ENCODE data around the gene ADSS2. TPM values are rescaled to one million over a fixed set of nuclear protein-coding genes. Genes with fewer than 3 reads are reported as not detected.
A peak's percentile ranks its signal among the peaks of the same experiment; 100 is the strongest.

ADSS2 gene
- total RNA-seq, 2 experiments from 2014 or later = 50.2 to 56.0 TPM

- Mint-ChIP-seq H3K27me3 (no peaks in the 10 kb centered on the region), H3K4me1 (ENCODE audit: low read depth) (no peaks in the 10 kb centered on the region), H3K4me3 (no peak overlapping the region), H3K27ac (no peak overlapping the region), H3K36me3 (ENCODE audit: low read depth) (no peaks in the 10 kb centered on the region), H3K9me3 (peaks cover 5% of the 10 kb centered on the region)
- intact Hi-C loops (cut with micrococcal nuclease) = no loop called here
- ChIA-PET POLR2A (no interaction called here), CTCF (no interaction called here)
- no peak for ATAC-seq
- no peak for DNase-seq
- TF ChIP-seq, protein P1, sequence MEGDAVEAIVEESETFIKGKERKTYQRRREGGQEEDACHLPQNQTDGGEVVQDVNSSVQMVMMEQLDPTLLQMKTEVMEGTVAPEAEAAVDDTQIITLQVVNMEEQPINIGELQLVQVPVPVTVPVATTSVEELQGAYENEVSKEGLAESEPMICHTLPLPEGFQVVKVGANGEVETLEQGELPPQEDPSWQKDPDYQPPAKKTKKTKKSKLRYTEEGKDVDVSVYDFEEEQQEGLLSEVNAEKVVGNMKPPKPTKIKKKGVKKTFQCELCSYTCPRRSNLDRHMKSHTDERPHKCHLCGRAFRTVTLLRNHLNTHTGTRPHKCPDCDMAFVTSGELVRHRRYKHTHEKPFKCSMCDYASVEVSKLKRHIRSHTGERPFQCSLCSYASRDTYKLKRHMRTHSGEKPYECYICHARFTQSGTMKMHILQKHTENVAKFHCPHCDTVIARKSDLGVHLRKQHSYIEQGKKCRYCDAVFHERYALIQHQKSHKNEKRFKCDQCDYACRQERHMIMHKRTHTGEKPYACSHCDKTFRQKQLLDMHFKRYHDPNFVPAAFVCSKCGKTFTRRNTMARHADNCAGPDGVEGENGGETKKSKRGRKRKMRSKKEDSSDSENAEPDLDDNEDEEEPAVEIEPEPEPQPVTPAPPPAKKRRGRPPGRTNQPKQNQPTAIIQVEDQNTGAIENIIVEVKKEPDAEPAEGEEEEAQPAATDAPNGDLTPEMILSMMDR (IDR thresholded peaks at IDR 0.05) = no peak
Observed at GRCh38 chr1:244473059-244473605, 21.4 kb upstream of the ADSS2 start.

- TF ChIP-seq, protein P1 (IDR thresholded peaks at IDR 0.05) = no peak
- Mint-ChIP-seq H3K27ac (no peak overlapping the region), H3K4me3 (no peak overlapping the region), H3K4me1 (ENCODE audit: low read depth) (peaks cover under 1% of the 10 kb centered on the region), H3K9me3 (peaks cover 1% of the 10 kb centered on the region), H3K27me3 (no peaks in the 10 kb centered on the region), H3K36me3 (ENCODE audit: low read depth) (no peaks in the 10 kb centered on the region)
- DNase-seq (no peak), ATAC-seq (no peak)
- intact Hi-C loops (cut with micrococcal nuclease) = no loop called here
- ChIA-PET CTCF (no interaction called here), POLR2A (no interaction called here)
Observed at GRCh38 chr1:244466724-244467123, 15.0 kb upstream of the ADSS2 start.

DNA sequence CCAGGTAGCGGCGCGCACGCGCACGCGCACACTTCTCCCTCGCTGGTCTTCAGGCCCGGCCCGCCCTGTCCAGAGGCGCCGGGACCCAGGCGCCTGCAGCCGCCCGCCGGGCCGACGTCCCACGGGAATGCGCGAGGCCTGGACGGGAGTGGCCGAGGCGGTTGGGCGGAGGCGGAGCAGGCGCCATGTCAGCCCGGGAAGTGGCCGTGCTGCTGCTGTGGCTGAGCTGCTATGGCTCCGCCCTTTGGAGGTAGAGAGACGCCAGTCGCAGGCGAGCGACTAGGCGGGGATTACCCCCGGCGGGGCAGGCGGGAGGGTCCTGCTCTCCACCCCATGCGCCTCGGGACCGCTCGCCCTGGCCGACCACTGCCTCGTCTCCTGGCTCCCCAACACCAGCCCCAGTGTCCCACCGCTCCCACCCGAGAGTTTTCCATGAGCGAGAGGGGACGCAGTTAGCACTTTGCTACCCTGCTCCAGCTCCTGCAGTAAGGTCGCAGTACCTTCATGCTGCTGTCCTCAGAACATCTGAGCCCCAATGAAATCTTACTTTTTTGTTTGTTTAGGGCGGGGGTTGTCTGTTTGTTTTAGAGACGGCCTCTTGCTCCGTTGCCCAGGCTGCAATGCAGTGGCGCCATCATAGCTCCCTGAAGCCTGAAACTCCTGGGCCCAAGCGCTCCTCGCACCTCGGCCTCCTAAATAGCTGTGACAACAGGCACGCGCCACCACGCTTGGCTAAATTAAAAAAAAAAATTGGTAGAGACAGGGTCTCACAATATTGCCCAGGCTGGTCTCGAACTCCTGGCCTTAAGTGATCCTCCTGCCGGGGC is 9.7 kb upstream of the ADSS2 start, which contains the start of gene CATSPERE:
Gene CATSPERE, plus strand, starts transcription at position 29 of the 827 bp plus-strand sequence. Its CDS starts 157 bp downstream, at position 186.
- peaks cover 12% of the 10 kb centered on the region for H3K36me3 Mint-ChIP-seq (ENCODE audit: low read depth)
- ChIA-PET POLR2A (interaction anchor here (0.8 to 1.9 kb wide), 3 partner anchors 10 to 402 kb away, joined by 4 to 5 read pairs (median 5); partner anchors contain the start of gene ADSS2), CTCF (no interaction called here)
- peaks cover 15% of the 10 kb centered on the region for H3K4me1 Mint-ChIP-seq (ENCODE audit: low read depth)
- H3K27ac Mint-ChIP-seq = peak within 1 kb of the TSS; percentile 95
- peak; percentile 79 for DNase-seq
- H3K27me3 Mint-ChIP-seq = no peaks in the 10 kb centered on the region
- peak; percentile 98 for ATAC-seq
- H3K4me3 Mint-ChIP-seq = peak within 1 kb of the TSS; percentile 74
- H3K9me3 Mint-ChIP-seq = peaks cover 9% of the 10 kb centered on the region
- TF ChIP-seq, protein P1 (IDR thresholded peaks at IDR 0.05) = no peak
- intact Hi-C loops (cut with micrococcal nuclease) = no loop called here

GRCh38 chr1:244460197-244460596 is 8.5 kb upstream of the ADSS2 start:
- intact Hi-C loops (cut with micrococcal nuclease) = no loop called here
- Mint-ChIP-seq H3K9me3 (peaks cover 9% of the 10 kb centered on the region), H3K27me3 (no peaks in the 10 kb centered on the region), H3K36me3 (ENCODE audit: low read depth) (peaks cover 12% of the 10 kb centered on the region), H3K4me1 (ENCODE audit: low read depth) (peaks cover 15% of the 10 kb centered on the region), H3K4me3 (peak overlapping the region; percentile 74), H3K27ac (peak overlapping the region; percentile 95)
- TF ChIP-seq, protein P1 (IDR thresholded peaks at IDR 0.05) = no peak
- POLR2A ChIA-PET = interaction anchor here (0.9 kb wide), 1 partner anchor 9 kb away, joined by 4 read pairs; no protein-coding TSS in a partner anchor
- DNase-seq = peak; percentile 71
- CTCF ChIA-PET = interaction anchor here (1.1 kb wide), 1 partner anchor 211 kb away, joined by 3 read pairs; no protein-coding TSS in a partner anchor
- no peak for ATAC-seq

GRCh38 chr1:244458781-244459180 is 7.1 kb upstream of the ADSS2 start:
- Mint-ChIP-seq H3K27ac (no peak overlapping the region), H3K9me3 (peaks cover 9% of the 10 kb centered on the region), H3K27me3 (no peaks in the 10 kb centered on the region), H3K4me1 (ENCODE audit: low read depth) (peaks cover 17% of the 10 kb centered on the region), H3K36me3 (ENCODE audit: low read depth) (peaks cover 12% of the 10 kb centered on the region), H3K4me3 (no peak overlapping the region)
- no peak for ATAC-seq
- TF ChIP-seq, protein P1 (IDR thresholded peaks at IDR 0.05) = no peak
- ChIA-PET CTCF (no interaction called here), POLR2A (no interaction called here)
- DNase-seq = no peak
- intact Hi-C loops (cut with micrococcal nuclease) = no loop called here
